ENCODE measurements around the gene PRKAR2B.
"Not testable (repeated sequence)": the region's sequence is repeated elsewhere in the genome, so short reads cannot be mapped to it uniquely, and the experiment has no call there.

The PRKAR2B gene

DNA sequence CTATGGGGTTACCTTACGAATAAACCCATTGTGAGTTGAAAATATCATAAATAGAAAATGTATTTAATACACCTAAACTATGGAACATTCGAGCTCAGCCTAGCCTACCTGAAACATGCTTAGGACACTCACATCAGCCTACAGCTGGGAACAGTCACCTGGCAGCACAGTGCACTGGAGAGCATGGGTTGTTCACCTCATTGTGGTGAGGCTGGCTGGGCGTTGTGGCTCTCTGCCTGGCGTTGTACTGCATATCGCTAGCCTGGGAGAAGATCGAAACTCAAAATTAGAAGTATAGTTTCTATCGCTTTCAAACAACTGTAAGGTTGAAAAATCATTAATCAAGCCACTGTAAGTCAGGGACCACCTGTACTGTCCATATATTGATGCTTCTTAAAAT is 107.0 kb downstream of the PRKAR2B start:
- no peak overlapping the region for H3K4me3 ChIP-seq (replicated peaks; ENCODE audit: low read depth, low read length)
- no peaks in the 10 kb centered on the region for H3K27me3 ChIP-seq (replicated peaks; ENCODE audit: control insufficient read depth, insufficient read depth, low read length)
- no peaks in the 10 kb centered on the region for H3K36me3 ChIP-seq (ENCODE audit: control insufficient read depth, insufficient read depth, low read length)
- no peak for DNase-seq (ENCODE audit: extremely low read depth, insufficient read length)
- TF ChIP-seq, protein P1, sequence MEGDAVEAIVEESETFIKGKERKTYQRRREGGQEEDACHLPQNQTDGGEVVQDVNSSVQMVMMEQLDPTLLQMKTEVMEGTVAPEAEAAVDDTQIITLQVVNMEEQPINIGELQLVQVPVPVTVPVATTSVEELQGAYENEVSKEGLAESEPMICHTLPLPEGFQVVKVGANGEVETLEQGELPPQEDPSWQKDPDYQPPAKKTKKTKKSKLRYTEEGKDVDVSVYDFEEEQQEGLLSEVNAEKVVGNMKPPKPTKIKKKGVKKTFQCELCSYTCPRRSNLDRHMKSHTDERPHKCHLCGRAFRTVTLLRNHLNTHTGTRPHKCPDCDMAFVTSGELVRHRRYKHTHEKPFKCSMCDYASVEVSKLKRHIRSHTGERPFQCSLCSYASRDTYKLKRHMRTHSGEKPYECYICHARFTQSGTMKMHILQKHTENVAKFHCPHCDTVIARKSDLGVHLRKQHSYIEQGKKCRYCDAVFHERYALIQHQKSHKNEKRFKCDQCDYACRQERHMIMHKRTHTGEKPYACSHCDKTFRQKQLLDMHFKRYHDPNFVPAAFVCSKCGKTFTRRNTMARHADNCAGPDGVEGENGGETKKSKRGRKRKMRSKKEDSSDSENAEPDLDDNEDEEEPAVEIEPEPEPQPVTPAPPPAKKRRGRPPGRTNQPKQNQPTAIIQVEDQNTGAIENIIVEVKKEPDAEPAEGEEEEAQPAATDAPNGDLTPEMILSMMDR (IDR thresholded peaks at IDR 0.05; ENCODE audit: insufficient read depth, low read length, poor library complexity, severe bottlenecking), result no peak

DNA sequence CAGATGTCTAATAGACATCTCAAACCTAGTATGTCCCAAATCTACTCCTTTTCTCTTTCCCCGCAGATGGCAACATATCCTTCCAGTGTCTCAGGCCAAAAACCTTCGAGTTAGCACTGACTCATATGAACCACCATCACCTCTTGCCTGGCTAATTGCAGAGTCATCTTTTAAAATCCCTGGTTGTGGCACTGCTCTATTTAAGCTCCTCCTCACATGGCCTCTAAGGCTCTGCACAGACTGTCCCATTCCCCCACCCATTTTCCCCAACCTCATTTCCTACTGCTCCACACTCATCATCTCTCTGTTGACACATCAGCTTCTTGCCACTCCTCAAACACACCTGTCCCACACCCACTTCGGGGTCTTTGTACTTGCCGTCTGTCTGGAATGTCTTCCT is 107.5 kb downstream of the PRKAR2B start:
- DNase-seq (ENCODE audit: extremely low read depth, insufficient read length), result no peak
- no peaks in the 10 kb centered on the region for H3K36me3 ChIP-seq (ENCODE audit: control insufficient read depth, insufficient read depth, low read length)
- TF ChIP-seq, protein P1 (IDR thresholded peaks at IDR 0.05; ENCODE audit: insufficient read depth, low read length, poor library complexity, severe bottlenecking), result no peak
- no peaks in the 10 kb centered on the region for H3K27me3 ChIP-seq (replicated peaks; ENCODE audit: control insufficient read depth, insufficient read depth, low read length)
- no peak overlapping the region for H3K4me3 ChIP-seq (replicated peaks; ENCODE audit: low read depth, low read length)

DNA sequence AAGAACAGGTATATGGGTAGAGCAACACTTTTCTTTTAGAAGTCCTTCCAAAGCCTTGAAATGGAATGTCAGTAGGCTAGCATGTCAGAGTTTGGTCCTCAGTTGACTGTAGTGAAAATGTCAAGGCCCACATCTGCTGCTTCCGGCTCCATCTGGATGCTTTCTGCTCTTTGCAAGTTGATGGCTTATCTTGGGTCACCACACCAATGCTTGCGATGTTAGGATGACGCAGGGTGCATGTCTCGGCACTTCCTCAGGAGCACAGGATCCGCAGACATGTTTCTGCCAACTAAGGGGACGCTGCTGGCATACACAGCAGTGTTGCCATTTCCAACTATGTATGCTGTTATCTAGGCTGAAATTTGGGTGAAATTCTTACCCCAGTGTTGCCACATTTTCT is 110.3 kb downstream of the PRKAR2B start:
- TF ChIP-seq, protein P1 (IDR thresholded peaks at IDR 0.05; ENCODE audit: insufficient read depth, low read length, poor library complexity, severe bottlenecking), result no peak
- Histone ChIP-seq H3K36me3 (ENCODE audit: control insufficient read depth, insufficient read depth, low read length) (no peaks in the 10 kb centered on the region), H3K27me3 (replicated peaks; ENCODE audit: control insufficient read depth, insufficient read depth, low read length) (no peaks in the 10 kb centered on the region), H3K4me3 (replicated peaks; ENCODE audit: low read depth, low read length) (no peak overlapping the region)
- DNase-seq (ENCODE audit: extremely low read depth, insufficient read length), result no peak

DNA sequence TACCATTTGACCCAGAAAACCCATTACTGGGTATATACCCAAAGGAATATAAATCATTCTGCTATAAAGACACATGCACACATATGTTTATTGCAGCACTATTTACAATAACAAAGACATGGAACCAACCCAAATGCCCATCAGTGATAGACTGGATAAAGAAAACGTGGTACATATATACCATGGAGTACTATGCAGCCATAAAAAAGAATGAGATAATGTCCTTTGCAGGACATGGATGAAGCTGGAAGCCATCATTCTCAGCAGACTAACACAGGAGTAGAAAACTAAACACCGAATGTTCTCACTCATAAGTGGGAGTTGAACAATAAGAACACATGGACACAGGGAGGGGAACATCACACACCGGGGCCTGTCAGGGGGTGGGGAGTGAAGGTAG is 111.2 kb downstream of the PRKAR2B start:
- not testable (repeated sequence) for H3K36me3 ChIP-seq (ENCODE audit: control insufficient read depth, insufficient read depth, low read length); H3K27me3 ChIP-seq (replicated peaks; ENCODE audit: control insufficient read depth, insufficient read depth, low read length); H3K4me3 ChIP-seq (replicated peaks; ENCODE audit: low read depth, low read length); DNase-seq (ENCODE audit: extremely low read depth, insufficient read length)

DNA sequence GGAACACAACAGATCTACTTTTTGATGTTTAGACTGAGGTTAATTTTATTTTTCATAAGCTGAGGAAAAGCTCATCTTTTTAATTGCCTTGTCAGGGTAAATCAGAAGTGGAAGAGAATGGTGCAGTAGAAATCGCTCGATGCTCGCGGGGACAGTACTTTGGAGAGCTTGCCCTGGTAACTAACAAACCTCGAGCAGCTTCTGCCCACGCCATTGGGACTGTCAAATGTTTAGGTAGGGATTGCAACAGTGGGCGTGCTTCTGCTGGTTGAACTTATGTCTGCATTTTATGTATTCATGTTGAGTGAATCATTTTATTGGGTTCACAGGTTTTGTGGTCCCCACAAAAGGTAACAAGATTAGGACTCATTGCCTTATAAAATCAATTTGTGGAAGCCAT is 112.6 kb downstream of the PRKAR2B start:
- Histone ChIP-seq H3K36me3 (ENCODE audit: control insufficient read depth, insufficient read depth, low read length) (no peaks in the 10 kb centered on the region), H3K4me3 (replicated peaks; ENCODE audit: low read depth, low read length) (no peak overlapping the region), H3K27me3 (replicated peaks; ENCODE audit: control insufficient read depth, insufficient read depth, low read length) (no peaks in the 10 kb centered on the region)
- TF ChIP-seq, protein P1 (IDR thresholded peaks at IDR 0.05; ENCODE audit: insufficient read depth, low read length, poor library complexity, severe bottlenecking), result no peak
- no peak for DNase-seq (ENCODE audit: extremely low read depth, insufficient read length)

DNA sequence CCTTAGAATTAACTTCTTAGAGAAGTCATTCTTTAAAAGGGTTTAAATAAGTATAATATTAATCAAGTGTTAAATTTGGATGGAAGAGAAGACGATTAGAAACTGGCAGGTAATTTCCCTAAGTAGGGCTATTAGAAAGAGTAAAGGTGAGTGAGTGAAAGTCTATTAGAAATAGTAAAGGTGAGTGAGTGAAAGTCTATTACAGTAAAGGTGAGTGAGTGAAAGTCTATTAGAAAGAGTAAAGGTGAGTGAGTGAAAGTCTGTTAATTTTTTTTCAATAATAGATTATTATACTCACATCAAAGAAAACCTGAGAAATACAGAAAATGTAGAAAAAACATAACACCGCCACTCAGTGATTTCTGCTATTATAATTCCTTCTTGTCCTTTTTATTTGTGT is 113.5 kb downstream of the PRKAR2B start:
- TF ChIP-seq, protein P1 (IDR thresholded peaks at IDR 0.05; ENCODE audit: insufficient read depth, low read length, poor library complexity, severe bottlenecking), result no peak
- Histone ChIP-seq H3K27me3 (replicated peaks; ENCODE audit: control insufficient read depth, insufficient read depth, low read length) (no peaks in the 10 kb centered on the region), H3K4me3 (replicated peaks; ENCODE audit: low read depth, low read length) (no peak overlapping the region), H3K36me3 (ENCODE audit: control insufficient read depth, insufficient read depth, low read length) (no peaks in the 10 kb centered on the region)
- DNase-seq (ENCODE audit: extremely low read depth, insufficient read length), result no peak
